ENCODE data around the gene GRIA2.

The GRIA2 gene

DNA sequence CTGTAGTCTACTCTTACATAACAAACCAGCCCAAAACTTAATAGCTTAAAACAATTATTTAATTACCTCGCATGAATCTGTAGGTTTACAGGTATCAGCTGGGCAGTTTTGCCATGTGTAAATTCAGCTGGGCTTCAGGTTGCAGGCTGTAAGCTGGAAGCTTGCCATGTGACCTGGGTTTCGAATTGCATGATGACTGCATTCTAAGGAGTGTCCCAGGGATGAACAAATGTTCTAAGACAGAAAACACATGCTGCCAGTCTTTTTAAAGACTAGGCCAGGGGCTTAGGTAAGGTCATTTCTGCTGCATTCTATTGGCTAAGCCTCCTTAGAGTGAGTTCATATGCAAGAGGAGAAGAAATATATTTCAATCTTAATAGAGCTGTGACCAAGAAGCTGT lies 44.8 kb downstream of the GRIA2 start:
- no peak for DNase-seq

- no peak for DNase-seq
Observed at GRCh38 chr4:157270108-157270507, 49.6 kb downstream of the GRIA2 start.

GRCh38 chr4:157270552-157270951 lies 50.0 kb downstream of the GRIA2 start:
- DNase-seq, result no peak

DNA sequence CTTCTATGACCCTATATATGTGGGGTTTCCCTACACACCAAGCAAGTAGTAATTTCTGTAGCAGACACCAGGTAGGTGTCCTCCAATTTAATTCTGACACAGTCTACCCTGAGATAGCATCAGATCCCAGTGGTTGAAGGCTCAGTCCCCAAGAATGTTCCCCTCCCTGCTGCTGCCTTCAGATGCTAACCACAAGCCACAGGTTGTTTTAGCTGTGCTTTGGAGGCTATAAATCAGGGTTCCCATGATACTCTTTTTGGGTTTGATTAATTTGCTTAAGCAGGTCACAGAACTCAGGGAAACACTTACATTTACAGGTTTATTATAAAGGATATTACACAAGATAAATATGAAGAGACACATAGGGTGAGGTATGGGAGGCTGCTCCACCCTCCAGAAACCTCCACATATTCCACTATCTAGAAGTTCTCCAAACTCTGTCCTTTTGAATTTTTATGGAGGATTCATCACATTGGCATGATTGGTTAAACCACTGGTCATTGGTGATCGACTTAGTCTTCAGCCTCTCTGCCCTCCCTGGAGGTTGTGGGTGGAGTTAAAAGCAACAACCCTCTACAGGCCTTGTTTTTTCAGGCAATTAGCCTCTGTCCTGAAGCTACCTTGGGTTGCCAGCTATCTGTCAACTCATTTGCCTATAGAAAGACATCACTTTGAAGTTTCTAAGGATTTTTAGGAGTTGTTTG lies 50.8 kb downstream of the GRIA2 start:
- no peak for DNase-seq

GRCh38 chr4:157280673-157281072 lies 60.1 kb downstream of the GRIA2 start:
- DNase-seq, result no peak

GRCh38 chr4:157282019-157282418 lies 61.5 kb downstream of the GRIA2 start:
- DNase-seq, result no peak

DNA sequence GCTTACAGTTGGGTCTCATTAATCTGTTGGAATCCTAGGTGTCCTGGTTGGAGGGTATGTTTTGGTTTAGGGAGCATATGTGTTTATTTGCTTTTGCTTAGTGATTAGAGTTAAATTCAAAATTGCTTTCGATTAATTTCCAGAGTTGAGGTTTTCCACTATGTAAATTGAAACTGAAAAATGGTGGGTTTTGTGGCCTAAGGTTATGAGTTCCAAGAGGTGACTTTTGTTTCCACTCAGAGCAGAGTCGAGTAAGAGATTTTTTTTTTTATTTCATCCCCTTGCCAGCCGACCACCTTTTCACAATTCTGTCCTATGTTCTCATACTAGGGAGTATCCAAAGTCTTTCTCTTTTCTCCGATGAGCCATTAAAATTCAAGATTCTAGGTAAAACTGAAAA lies 66.9 kb downstream of the GRIA2 start:
- DNase-seq, result no peak

GRCh38 chr4:157290622-157291021 lies 70.1 kb downstream of the GRIA2 start:
- DNase-seq, result no peak

- DNase-seq, result no peak
Observed at GRCh38 chr4:157291071-157291470, 70.5 kb downstream of the GRIA2 start.

DNA sequence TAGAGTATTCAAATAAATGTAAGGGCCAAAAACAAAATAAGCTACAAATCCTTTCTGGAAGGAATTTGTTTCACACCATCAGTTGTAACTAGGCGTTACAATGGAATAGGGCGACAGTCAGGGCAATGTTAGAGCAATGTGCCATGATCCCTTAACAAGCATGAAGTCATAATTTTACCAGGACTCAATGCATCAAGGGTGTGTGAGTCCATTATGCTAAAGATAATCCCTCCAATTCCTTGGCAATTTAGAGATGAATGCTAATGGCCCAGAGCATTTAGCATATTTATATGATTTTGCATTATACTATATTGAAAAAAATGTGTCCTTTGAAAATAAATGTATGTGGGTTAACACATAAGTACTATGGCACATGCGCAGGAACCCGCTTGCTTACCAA lies 73.1 kb downstream of the GRIA2 start:
- no peak for DNase-seq

DNA sequence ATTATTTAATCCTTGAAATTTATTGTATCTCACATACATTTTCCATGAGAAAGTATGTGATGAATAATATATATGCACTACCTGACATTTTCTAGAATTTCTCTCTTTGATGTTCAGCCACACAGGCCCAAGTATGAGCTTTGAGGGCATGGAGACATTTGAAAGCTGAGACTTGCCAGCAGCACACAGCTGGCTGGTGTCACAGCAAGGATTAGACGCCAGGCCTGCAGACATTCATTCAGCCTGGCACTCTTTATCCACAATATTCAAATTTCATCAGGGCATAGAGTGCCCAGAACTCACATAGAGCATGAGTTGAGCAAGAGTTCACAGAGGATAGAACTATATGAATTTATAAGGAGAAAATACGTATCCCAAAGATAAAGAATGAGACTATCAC lies 74.0 kb downstream of the GRIA2 start:
- no peak for DNase-seq

GRCh38 chr4:157300701-157301100 lies 80.2 kb downstream of the GRIA2 start:
- no peak for DNase-seq

GRCh38 chr4:157303471-157303960 lies 83.0 kb downstream of the GRIA2 start:
- DNase-seq, result no peak

DNA sequence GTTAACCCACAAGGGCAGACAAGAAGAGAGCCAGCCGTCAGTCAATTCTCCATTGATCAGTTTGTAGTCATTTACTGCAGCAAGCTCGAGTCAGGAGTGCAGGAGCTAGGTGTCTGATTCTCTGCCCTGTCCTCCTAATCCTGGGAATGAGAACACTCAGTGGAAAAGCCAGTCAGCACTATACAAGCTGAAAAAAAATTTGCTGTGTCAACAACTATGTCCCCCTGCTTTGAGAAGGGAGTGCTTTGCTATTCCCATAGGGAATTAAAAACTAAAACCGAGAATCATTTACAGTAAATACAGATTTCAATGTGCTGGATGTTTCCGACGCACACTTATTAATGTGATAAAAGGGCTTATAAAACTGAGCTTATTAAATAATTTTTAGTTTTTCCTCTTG lies 84.2 kb downstream of the GRIA2 start:
- no peak for DNase-seq

GRCh38 chr4:157312702-157313101 lies 92.2 kb downstream of the GRIA2 start:
- DNase-seq, result no peak

DNA sequence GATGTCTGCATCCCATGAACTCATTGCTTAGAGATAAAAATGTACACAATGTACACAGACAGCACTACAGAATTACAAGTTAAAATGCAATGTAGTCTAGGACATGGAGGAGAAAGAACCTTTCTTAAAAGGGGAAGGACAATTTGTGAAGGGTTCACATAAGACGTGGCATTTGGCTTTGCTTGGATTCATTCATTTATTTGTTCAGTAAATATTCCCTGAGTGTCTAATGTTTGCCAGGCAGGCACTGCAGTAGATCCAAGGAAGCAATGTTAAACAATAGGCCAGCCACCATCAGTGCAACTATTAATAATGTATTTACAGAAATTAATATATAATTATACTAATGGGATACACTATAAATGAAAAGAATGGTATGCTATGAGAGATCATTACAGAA lies 94.4 kb downstream of the GRIA2 start:
- DNase-seq, result no peak

GRCh38 chr4:157315968-157316367 lies 95.4 kb downstream of the GRIA2 start:
- no peak for DNase-seq

- no peak for DNase-seq
Observed at GRCh38 chr4:157320092-157320491, 99.6 kb downstream of the GRIA2 start.

- no peak for DNase-seq
Observed at GRCh38 chr4:157327666-157328065, 107.1 kb downstream of the GRIA2 start.

DNA sequence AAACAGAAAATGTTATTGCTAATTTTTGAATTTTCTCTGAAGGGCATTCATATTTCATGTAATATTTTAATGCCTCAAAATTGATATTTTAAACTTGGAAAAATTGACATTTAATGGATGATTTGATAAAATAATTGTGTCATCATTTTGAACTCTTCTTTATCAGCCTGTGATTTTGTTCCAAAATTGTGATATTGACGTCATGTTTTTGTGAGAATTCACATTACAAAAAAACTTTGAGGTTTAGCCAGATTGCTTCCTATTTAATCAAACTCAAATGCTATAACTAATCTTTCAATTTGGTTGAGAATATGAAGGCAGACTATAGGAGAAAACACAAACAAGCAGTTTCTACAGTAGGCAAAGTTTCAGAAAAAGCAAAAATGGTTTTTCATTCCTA lies 137.4 kb downstream of the GRIA2 start:
- no peak for DNase-seq

- DNase-seq, result no peak
Observed at GRCh38 chr4:157358439-157358838, 137.9 kb downstream of the GRIA2 start.

- DNase-seq, result no peak
Observed at GRCh38 chr4:157358851-157359250, 138.3 kb downstream of the GRIA2 start.

DNA sequence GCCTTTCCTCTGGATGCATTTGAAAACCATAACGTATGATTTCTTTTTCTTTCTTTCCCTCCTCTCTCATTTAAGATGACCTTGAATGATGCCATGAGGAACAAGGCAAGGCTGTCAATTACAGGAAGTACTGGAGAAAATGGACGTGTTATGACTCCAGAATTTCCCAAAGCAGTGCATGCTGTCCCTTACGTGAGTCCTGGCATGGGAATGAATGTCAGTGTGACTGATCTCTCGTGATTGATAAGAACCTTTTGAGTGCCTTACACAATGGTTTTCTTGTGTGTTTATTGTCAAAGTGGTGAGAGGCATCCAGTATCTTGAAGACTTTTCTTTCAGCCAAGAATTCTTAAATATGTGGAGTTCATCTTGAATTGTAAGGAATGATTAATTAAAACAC lies 142.8 kb downstream of the GRIA2 start:
- DNase-seq, result no peak

GRCh38 chr4:157372154-157372553 lies 151.6 kb downstream of the GRIA2 start:
- no peak for DNase-seq

- DNase-seq, result no peak
Observed at GRCh38 chr4:157372567-157372966, 152.0 kb downstream of the GRIA2 start.
